ENCODE measurements around the gene MSRB1. TPM values are rescaled to one million over a fixed set of nuclear protein-coding genes. Genes with fewer than 3 reads are reported as not detected.

Gene MSRB1
- total and polyA plus RNA-seq, 2 donors (not counting 1 experiment from before 2014, with no cell fraction given) = 8.5 to 17.5 TPM

DNA sequence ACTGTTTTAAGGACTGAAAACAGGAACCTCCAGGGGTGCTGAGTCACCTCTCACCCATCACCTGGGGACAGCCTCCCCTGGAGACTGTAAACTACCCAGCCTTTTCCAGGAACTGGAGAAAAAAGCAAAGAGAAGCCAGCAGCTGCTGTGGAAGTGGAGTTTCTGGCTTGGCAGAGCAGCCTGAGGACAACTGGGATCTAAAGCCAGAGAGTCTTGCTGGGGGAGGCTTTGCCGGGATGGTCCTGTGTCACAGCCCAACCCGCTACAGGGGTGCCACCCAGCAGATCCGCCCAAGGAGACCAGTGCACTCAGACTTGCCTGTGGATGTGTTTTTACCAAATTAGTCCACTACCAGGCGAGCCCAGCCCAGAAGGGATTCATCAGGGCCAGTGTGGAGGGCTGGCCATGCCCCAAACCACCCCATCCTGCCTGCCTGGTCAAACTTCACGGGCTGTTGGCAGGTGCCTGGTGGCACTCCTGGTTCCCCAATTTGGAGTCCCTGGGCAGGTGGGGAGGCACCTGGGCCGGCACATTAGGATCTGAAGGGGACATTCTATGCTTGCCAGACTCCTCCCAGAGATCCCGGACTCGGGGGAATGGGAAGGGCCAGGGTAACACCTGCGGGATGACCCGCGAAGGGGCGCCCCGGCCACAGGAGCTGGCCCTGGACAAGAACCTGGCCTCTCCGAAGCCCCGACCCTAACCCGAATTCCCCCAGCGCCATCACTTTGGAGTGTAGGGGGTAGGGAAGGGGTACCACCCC, 771 bp downstream of the MSRB1 start:
- Mint-ChIP-seq H3K4me3 (peak overlapping the region; percentile 90), H3K27ac (peak overlapping the region; percentile 37), H3K27me3 (no peaks in the 10 kb centered on the region), H3K9me3 (ENCODE audit: insufficient read depth) (no peaks in the 10 kb centered on the region), H3K4me1 (peaks cover 21% of the 10 kb centered on the region)
- Histone ChIP-seq H3K79me2 (ENCODE audit: control insufficient read depth, insufficient read depth, low read length) (no peaks in the 10 kb centered on the region), H3K4me2 (replicated peaks; ENCODE audit: low read depth, low read length, poor library complexity, severe bottlenecking) (peak overlapping the region; percentile 81), H3K27ac (ENCODE audit: low read length in 2 of 2) (peak overlapping the region in 1 of 2 donors; percentile 45), H3K4me3 (ENCODE audit: control extremely low read depth in 1 of 5, extremely low read depth in 1 of 5, insufficient read depth in 1 of 5, low read depth in 2 of 5, low read length in 4 of 5) (peak overlapping the region; percentile 42 to 83 (median 73)), H3K9ac (ENCODE audit: low read length) (peak overlapping the region; percentile 82), H4K20me1 (ENCODE audit: control insufficient read depth, insufficient read depth, low read length, poor library complexity, severe bottlenecking) (no peaks in the 10 kb centered on the region), H3K36me3 (replicated peaks in 1 of 2; ENCODE audit: control extremely low read depth in 1 of 2, control insufficient read depth in 1 of 2, extremely low read depth in 1 of 2, insufficient read depth in 2 of 2, low read length in 1 of 2) (peaks cover 0 to 12% of the 10 kb centered on the region in 2 experiments), H3K9me3 (ENCODE audit: control extremely low read depth in 1 of 3, control insufficient read depth in 2 of 3, insufficient read depth in 1 of 3, low read length in 2 of 3) (no peaks in the 10 kb centered on the region), H3K27me3 (replicated peaks in 1 of 4; ENCODE audit: control extremely low read depth in 1 of 4, control insufficient read depth in 3 of 4, insufficient read depth in 4 of 4, low read length in 3 of 4) (no peaks in the 10 kb centered on the region), H2AFZ (ENCODE audit: insufficient read depth, low read depth, low read length, poor library complexity, severe bottlenecking) (peak overlapping the region; percentile 91), H3K4me1 (ENCODE audit: control insufficient read depth in 2 of 2, insufficient read depth in 2 of 2, low read length in 2 of 2) (peaks cover 14 to 19% of the 10 kb centered on the region in 2 donors)
- ATAC-seq (ENCODE audit: low read depth) (no peak), DNase-seq (peak; percentile 46)
- TF ChIP-seq EZH2 (IDR thresholded peaks at IDR 0.05; ENCODE audit: borderline replicate concordance, insufficient read depth, low read depth, low read length, poor library complexity, severe bottlenecking) = no peak
- TF ChIP-seq, protein P1, sequence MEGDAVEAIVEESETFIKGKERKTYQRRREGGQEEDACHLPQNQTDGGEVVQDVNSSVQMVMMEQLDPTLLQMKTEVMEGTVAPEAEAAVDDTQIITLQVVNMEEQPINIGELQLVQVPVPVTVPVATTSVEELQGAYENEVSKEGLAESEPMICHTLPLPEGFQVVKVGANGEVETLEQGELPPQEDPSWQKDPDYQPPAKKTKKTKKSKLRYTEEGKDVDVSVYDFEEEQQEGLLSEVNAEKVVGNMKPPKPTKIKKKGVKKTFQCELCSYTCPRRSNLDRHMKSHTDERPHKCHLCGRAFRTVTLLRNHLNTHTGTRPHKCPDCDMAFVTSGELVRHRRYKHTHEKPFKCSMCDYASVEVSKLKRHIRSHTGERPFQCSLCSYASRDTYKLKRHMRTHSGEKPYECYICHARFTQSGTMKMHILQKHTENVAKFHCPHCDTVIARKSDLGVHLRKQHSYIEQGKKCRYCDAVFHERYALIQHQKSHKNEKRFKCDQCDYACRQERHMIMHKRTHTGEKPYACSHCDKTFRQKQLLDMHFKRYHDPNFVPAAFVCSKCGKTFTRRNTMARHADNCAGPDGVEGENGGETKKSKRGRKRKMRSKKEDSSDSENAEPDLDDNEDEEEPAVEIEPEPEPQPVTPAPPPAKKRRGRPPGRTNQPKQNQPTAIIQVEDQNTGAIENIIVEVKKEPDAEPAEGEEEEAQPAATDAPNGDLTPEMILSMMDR (IDR thresholded peaks at IDR 0.05) = no peak
- ChIA-PET CTCF (interaction anchor here (1.7 kb wide), 1 partner anchor 14 kb away, joined by 5 read pairs; no protein-coding TSS in a partner anchor), POLR2A (interaction anchor here (0.8 to 0.9 kb wide), 2 partner anchors 10 to 49 kb away, joined by 3 read pairs; no protein-coding TSS in a partner anchor)
- intact Hi-C loops (cut with micrococcal nuclease) = loop anchor here (1.0 to 10.0 kb wide), 2 partner anchors 13 to 53 kb away; no protein-coding TSS in a partner anchor
- 19% methylated on average over 12 of the region's 17 CpGs for whole genome bisulfite sequencing (ENCODE audit: insufficient coverage)
